Activated CD4-positive, alpha-beta T cell treated with anti-CD3 and anti-CD28 coated beads, Interleukin-2, amount 10 ng/mL, durations not matched to agents 7 days and 5 days (primary cell): ENCODE data around the gene SLC35A2. TPM values are rescaled to one million over a fixed set of nuclear protein-coding genes. Genes with fewer than 3 reads are reported as not detected.

ENCODE experiments used
- CTCF ChIA-PET: fragments of 350-600 bp; sonication (Branson Sonifier 250); formaldehyde crosslinking; loops from one replicate; lab custom pipeline; 2021; ENCODE audit warnings: antibody characterized with exemption; lab: Charles Lee
- POLR2A ChIA-PET: fragments of 350-600 bp; sonication (Branson Sonifier 250); formaldehyde crosslinking; loops from one replicate; lab custom pipeline; 2021; ENCODE audit warnings: antibody characterized with exemption; lab: Charles Lee
- DNase-seq: peaks from one replicate; pipeline ENCODE4 v3.0.0-alpha.2; 2020
- H3K27ac Mint-ChIP-seq: one replicate; pipeline ENCODE4 v1.8.0; 2021; ENCODE audit warnings: mild to moderate bottlenecking, moderate library complexity, mixed read lengths
- H3K27me3 Mint-ChIP-seq: one replicate; pipeline ENCODE4 v1.8.0; 2021; ENCODE audit warnings: mixed read lengths
- H3K36me3 Mint-ChIP-seq: one replicate; pipeline ENCODE4 v1.8.0; 2021; ENCODE audit warnings: low read depth, mixed read lengths
- H3K4me1 Mint-ChIP-seq: one replicate; pipeline ENCODE4 v1.8.0; 2021; ENCODE audit warnings: mixed read lengths
- H3K4me3 Mint-ChIP-seq: one replicate; pipeline ENCODE4 v1.8.0; 2021; ENCODE audit warnings: mild to moderate bottlenecking, moderate library complexity, mixed read lengths
- H3K9me3 Mint-ChIP-seq: one replicate; pipeline ENCODE4 v1.8.0; 2021; ENCODE audit warnings: mixed read lengths
- total RNA-seq, 2 experiments: library from RNA; stranded (reverse); gene quantifications; one replicate each; pipeline ENCODE4 v1.2.3, GENCODE V29; 2021

Gene SLC35A2
- total RNA-seq, 2 experiments from 2014 or later = 14.0 to 16.8 TPM

DNA sequence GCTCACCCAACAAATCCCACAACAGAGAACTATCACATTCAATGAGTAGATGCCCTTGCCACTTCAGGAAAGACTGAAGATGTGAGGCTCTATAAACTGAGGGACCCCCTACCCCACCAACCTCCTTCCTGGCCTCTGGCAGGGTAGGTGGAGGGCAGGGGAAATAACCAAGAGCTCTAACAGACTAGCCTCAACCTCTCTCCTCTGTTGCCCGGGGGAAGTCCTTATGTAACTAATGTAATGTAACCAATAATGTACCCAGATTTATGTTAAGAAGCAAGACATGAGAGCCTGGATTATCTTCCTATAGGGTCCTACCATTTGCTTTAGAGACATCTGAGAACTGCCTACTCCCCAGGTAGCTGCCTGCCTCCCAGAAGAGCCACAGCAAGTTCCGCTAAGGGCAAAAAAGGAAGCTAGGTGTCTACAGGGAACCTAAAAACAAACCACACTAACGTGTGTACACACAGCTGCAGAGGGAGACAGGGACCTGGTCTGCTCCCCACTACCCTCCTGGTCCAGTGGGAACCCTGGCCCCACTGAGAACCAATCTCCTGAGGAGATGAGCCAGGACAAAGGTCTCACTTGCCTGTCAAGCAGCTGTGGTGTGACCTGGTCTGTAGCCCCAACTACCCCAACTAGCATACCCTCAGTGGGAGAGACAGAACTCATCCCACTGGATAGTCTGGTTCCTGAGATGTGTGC, 28.2 kb upstream of the SLC35A2 start:
- H3K9me3 Mint-ChIP-seq = no peaks in the 10 kb centered on the region
- peaks cover 90% of the 10 kb centered on the region for H3K4me1 Mint-ChIP-seq
- no peaks in the 10 kb centered on the region for H3K27me3 Mint-ChIP-seq
- POLR2A ChIA-PET = interaction anchor here (0.8 to 1.0 kb wide), 2 partner anchors 11 to 28 kb away, joined by 4 read pairs; no protein-coding TSS in a partner anchor
- peak; percentile 46 for DNase-seq
- CTCF ChIA-PET = interaction anchor here (0.8 to 4.2 kb wide), 5 partner anchors 11 to 33 kb away, joined by 3 to 16 read pairs (median 4); partner anchors contain the start of genes OTUD5 and PIM2
- H3K4me3 Mint-ChIP-seq = peak overlapping the region; percentile 77
- H3K27ac Mint-ChIP-seq = peak overlapping the region; percentile 99
- H3K36me3 Mint-ChIP-seq = peaks cover 59% of the 10 kb centered on the region

DNA sequence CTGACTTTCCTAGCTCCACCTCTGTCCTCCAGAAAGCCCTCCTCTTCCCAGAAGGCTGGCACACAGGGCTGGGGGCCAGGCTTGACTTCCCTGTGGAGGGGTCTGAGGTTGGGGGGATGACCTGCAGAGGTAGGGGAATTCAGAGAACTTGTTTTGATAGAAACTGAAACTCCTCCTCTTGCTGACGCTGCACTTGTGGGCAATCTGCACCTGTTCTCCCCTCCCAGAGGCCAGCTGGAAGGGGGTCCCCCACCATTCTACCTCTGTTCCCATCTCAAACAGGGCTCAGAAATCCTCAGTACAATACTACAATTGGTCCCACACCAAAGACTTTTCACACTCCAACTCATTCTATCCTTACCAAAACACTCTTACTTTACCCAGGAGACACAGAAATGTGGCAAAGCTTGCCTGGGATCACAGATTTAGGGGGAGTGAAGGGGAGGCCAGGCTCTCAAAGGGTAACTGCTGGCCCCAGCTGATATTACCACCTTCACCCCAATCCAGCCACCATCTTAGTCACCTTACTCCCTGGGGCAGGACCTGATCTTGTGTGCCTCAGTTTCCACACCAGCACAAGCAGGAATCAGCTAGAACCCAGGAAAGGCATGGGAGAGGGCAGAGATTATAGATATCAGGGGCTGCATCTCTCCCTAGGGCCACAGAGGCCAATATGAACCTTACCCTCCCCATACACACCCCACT, 27.4 kb upstream of the SLC35A2 start:
- ChIA-PET POLR2A (interaction anchor here (0.6 kb wide), 1 partner anchor 27 kb away, joined by 3 read pairs; the partner anchor contains the start of gene SLC35A2), CTCF (interaction anchor here (0.6 to 4.2 kb wide), 6 partner anchors 10 to 32 kb away, joined by 3 to 16 read pairs (median 4); partner anchors contain the start of genes OTUD5 and PIM2)
- peaks cover 65% of the 10 kb centered on the region for H3K36me3 Mint-ChIP-seq
- peaks cover 91% of the 10 kb centered on the region for H3K4me1 Mint-ChIP-seq
- H3K27me3 Mint-ChIP-seq = no peaks in the 10 kb centered on the region
- no peaks in the 10 kb centered on the region for H3K9me3 Mint-ChIP-seq
- H3K4me3 Mint-ChIP-seq = peak overlapping the region; percentile 77
- DNase-seq = peak; percentile 82
- peak overlapping the region; percentile 99 for H3K27ac Mint-ChIP-seq

DNA sequence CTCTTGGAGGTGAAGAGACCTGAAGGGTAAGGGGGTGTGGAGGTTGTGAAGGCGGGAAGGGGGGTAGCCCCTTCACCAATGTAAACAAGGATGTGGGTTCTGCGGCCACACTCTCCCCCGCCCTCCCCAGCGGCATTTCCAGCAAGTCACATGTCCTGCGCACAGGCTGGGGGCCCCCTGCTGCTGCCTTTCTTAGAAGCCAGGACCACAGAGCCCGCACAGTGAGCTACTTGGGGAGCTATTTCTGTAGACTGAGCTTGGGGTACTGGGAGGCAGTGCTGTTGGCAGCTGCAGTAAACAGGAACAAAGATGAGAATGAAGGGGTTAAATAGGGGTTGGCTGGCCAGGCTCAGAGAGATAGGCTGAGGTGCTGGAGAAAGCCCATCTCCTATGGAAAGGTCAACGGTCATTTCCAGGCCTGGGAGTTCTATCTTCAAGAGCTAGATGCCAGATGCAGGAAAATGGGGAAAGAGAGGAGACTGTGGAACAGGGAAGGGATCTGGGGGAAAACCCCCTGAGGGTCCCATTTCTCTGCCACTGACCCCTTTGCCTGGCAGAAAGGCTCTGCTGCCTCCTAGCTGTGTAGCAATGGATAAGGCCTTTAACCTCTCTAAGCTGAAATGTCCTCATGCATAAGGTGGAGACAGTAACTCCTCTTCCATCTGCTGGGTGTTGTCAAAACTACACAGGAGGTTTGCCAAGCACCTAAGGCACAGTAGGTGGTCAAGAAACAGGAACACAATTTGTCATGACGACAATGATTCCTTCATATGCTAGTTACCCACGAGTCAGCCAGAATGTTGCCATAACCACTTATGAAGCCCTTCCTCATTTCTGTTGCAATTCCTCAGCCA, 25.8 kb upstream of the SLC35A2 start:
- H3K4me1 Mint-ChIP-seq = peaks cover 81% of the 10 kb centered on the region
- ChIA-PET POLR2A (interaction anchor here (0.6 to 1.4 kb wide), 3 partner anchors 17 to 26 kb away, joined by 3 to 6 read pairs (median 3); partner anchors contain the start of gene SLC35A2), CTCF (interaction anchor here (0.6 to 4.2 kb wide), 9 partner anchors 9 to 254 kb away, joined by 3 to 16 read pairs (median 4); partner anchors contain the start of gene PIM2)
- peak overlapping the region; percentile 77 for H3K4me3 Mint-ChIP-seq
- H3K27ac Mint-ChIP-seq = peak overlapping the region; percentile 99
- no peaks in the 10 kb centered on the region for H3K27me3 Mint-ChIP-seq
- peak; percentile 92 for DNase-seq
- peaks cover 62% of the 10 kb centered on the region for H3K36me3 Mint-ChIP-seq
- no peaks in the 10 kb centered on the region for H3K9me3 Mint-ChIP-seq

DNA sequence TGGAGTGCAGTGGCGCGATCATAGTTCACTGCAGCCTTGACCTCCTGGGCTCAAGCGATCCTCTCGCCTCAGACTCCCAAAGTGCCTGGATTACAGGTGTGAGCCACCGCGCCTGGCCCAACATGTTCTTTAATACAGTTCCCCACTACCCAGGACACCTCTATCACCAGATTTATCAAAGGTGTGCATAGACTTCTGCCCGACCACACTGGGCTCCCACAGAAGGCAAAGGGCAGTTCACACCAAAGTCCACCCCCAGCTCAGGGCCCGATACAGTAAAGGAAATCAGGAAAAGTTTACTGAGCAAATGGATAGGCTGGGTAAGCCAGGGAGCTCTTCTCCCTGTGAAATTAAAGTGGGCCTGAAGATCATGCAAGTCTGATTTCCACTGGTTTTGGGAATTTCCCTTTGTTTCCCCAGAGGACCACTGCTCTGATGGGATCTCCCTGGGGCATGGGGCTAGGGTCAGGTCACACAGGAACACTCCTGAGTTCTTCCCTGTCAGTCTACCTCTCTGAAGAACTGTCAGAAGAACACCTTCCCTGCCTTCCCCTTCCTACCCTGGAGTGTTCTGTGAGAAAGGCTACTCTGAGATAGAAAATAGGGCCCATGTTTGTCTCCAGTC, 25.1 kb upstream of the SLC35A2 start:
- peak overlapping the region; percentile 99 for H3K27ac Mint-ChIP-seq
- H3K36me3 Mint-ChIP-seq = peaks cover 54% of the 10 kb centered on the region
- no peak for DNase-seq
- POLR2A ChIA-PET = interaction anchor here (1.4 kb wide), 1 partner anchor 25 kb away, joined by 6 read pairs; the partner anchor contains the start of gene SLC35A2
- H3K4me1 Mint-ChIP-seq = peaks cover 74% of the 10 kb centered on the region
- CTCF ChIA-PET = interaction anchor here (0.9 to 4.2 kb wide), 5 partner anchors 9 to 211 kb away, joined by 3 to 16 read pairs (median 5); partner anchors contain the start of gene PIM2
- H3K9me3 Mint-ChIP-seq = no peaks in the 10 kb centered on the region
- H3K4me3 Mint-ChIP-seq = peak overlapping the region; percentile 77
- no peaks in the 10 kb centered on the region for H3K27me3 Mint-ChIP-seq

DNA sequence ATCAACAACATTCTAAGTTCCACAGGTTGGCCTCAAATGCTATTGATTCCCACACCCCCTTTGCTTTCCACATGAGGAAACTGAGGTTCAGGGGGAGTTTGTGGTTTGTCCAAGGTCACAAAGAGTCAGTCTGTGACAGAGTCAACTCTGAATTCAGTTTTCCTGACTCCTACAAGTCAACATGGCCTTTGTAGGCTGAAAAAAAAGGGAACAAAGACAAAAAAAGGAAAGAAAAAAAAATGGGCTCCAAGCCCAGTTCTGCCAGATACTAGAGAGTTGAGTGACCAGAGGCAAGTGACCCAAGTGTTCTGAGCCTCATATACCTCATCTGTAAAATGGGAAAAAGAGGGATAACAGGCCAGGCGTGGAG, 23.8 kb upstream of the SLC35A2 start:
- H3K4me3 Mint-ChIP-seq = no peak overlapping the region
- POLR2A ChIA-PET = no interaction called here

DNA sequence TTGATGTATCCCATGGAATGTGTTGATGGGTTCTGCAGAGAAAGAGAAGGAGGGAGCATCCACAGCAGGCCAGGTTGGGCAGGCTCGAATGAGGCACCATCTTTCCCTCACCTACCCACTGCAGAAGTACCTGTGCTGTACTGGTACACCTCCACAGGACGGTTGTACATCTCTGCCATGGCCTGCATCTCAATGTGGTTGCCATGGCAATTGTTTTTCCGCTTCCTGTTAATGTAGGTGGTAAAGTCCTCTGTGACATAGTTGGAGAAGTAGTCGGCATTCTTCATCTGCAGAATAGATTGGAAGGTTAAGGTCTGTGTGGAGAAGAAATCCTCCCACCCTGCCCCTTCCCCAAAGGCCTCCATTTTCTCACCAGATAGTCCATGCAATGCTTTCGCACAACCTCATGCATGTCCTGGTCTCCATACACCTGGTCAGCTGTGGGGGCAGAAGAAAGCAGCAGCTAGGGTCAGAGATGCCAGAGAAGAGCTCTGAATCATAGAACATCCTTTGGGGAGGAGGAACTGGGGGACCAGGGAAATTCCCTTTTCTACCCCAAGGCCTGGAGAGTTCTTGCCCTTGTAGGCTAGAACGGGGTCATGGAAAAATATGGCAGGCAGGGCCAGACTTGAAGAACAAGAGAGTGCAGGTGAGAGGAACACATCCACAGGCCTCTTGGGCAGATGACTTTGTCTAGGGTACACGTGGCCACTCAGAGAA, 23.3 kb upstream of the SLC35A2 start:
- DNase-seq = peak; percentile 58
- H3K27ac Mint-ChIP-seq = peak overlapping the region; percentile 82
- peaks cover 62% of the 10 kb centered on the region for H3K4me1 Mint-ChIP-seq
- POLR2A ChIA-PET = no interaction called here
- CTCF ChIA-PET = interaction anchor here (0.7 kb wide), 1 partner anchor 468 kb away, joined by 3 read pairs; no protein-coding TSS in a partner anchor
- no peak overlapping the region for H3K4me3 Mint-ChIP-seq
- no peaks in the 10 kb centered on the region for H3K9me3 Mint-ChIP-seq
- no peaks in the 10 kb centered on the region for H3K27me3 Mint-ChIP-seq
- H3K36me3 Mint-ChIP-seq = peaks cover 50% of the 10 kb centered on the region

More for the DNA sequence above, 23.8 kb upstream of the SLC35A2 start:
- Mint-ChIP-seq H3K27ac (peak overlapping the region; percentile 82), H3K9me3 (no peaks in the 10 kb centered on the region), H3K27me3 (no peaks in the 10 kb centered on the region), H3K4me1 (peaks cover 66% of the 10 kb centered on the region), H3K36me3 (peaks cover 52% of the 10 kb centered on the region)
- CTCF ChIA-PET = no interaction called here
- DNase-seq = no peak

DNA sequence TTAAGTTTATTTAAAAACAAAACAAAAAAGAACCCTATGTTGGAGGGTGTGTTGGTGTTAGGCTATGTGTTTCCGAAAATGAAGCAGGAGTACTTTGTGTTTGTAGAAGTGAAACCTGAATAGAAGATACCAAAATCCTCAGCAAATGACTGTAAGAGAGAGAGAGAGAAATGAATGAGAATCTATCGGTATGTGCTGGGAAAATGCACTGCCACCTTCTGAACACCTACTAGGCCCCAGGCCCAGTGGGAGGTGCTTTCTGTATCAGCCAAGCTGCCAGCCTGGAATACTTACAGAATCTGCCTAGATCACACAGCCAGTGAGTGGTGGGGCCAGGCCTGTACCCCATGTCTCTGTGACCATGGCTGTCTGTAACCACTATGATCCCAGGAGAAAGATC, 22.3 kb upstream of the SLC35A2 start:
- Mint-ChIP-seq H3K4me1 (peaks cover 52% of the 10 kb centered on the region), H3K27ac (peak overlapping the region; percentile 51), H3K4me3 (no peak overlapping the region), H3K9me3 (no peaks in the 10 kb centered on the region), H3K27me3 (no peaks in the 10 kb centered on the region), H3K36me3 (peaks cover 49% of the 10 kb centered on the region)
- POLR2A ChIA-PET = no interaction called here
- no peak for DNase-seq
- CTCF ChIA-PET = no interaction called here

DNA sequence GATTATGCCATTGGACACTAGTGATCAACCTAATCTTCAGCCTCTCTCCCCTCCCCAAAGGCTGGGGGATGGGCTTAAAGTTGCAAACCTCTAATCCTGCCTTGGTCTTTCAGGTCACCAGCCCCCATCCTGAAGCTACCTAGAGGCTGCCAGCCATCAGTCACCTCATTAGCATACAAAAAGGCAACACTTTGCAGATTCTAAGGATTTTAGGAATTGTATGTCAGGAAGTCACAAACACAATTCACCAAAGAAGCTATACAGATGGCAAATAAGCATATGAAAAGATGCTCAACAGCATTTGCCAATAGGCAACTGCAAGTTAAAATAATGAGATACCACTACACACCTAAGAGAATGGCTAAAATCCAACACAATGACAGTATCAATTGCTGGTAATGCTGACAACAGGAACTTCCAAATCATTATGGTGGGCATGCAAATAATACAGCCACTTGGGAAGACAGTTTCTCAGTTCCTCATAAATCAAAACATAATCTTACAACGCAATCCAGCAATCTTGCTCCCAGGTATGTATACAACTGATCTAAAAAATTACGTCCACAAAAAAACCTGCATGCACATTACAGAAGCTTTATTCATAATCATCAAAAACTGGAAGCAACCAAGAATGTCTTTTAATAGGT, 16.4 kb upstream of the SLC35A2 start:
- CTCF ChIA-PET = interaction anchor here (1.1 to 2.3 kb wide), 3 partner anchors 9 to 18 kb away, joined by 3 to 8 read pairs (median 6); no protein-coding TSS in a partner anchor
- no peak for DNase-seq
- POLR2A ChIA-PET = no interaction called here
- Mint-ChIP-seq H3K4me1 (peaks cover 24% of the 10 kb centered on the region), H3K36me3 (peaks cover 32% of the 10 kb centered on the region), H3K27me3 (no peaks in the 10 kb centered on the region), H3K9me3 (no peaks in the 10 kb centered on the region), H3K4me3 (no peak overlapping the region), H3K27ac (no peak overlapping the region)

DNA sequence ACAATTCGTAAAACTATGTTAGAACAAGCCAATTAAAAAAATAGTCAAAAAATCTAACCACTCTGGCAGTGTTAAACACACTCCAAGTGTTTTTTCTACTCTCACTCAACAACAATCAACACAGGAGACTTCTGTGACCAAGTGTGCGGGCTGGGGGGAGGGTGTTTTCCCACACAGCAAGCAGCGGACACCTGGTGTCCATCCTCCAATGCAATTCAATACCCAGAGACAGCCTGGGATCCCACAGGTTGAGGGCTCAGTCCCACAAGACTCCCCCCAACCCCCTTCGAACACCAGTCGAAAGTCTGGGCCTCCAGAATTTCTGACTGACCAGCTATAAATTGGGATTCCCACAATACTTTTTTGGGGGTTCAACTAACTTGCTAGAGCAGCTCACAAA, 15.7 kb upstream of the SLC35A2 start:
- Mint-ChIP-seq H3K4me1 (peaks cover 29% of the 10 kb centered on the region), H3K27ac (no peak overlapping the region), H3K36me3 (peaks cover 32% of the 10 kb centered on the region), H3K27me3 (no peaks in the 10 kb centered on the region), H3K9me3 (no peaks in the 10 kb centered on the region), H3K4me3 (no peak overlapping the region)
- DNase-seq = no peak
- POLR2A ChIA-PET = no interaction called here
- CTCF ChIA-PET = interaction anchor here (0.7 to 2.3 kb wide), 3 partner anchors 10 to 19 kb away, joined by 3 to 8 read pairs (median 6); no protein-coding TSS in a partner anchor

DNA sequence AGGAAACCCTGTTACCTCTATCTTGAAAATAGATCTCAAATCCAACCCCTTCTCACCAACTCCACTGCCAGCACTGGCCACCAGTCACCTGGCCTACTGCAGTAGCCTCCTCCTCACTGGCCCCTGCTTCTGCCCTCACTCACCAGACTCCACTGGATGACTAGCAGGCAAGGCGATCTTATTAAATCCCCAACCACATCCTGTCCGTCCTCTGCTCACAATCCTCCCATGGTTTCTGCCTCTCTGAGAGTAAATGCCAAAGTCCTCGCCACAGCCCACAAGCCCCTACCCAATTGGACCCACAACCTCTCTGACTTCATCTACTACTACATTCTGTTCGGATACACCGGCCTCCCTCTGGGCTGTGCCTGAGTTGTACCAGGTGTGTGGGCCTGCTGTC, 12.8 kb upstream of the SLC35A2 start:
- CTCF ChIA-PET = interaction anchor here (1.4 kb wide), 1 partner anchor 22 kb away, joined by 3 read pairs; no protein-coding TSS in a partner anchor
- DNase-seq = no peak
- POLR2A ChIA-PET = no interaction called here
- H3K27me3 Mint-ChIP-seq = no peaks in the 10 kb centered on the region
- H3K4me1 Mint-ChIP-seq = peaks cover 52% of the 10 kb centered on the region
- H3K4me3 Mint-ChIP-seq = no peak overlapping the region
- H3K36me3 Mint-ChIP-seq = peaks cover 28% of the 10 kb centered on the region
- H3K9me3 Mint-ChIP-seq = no peaks in the 10 kb centered on the region
- H3K27ac Mint-ChIP-seq = peak overlapping the region; percentile 80

DNA sequence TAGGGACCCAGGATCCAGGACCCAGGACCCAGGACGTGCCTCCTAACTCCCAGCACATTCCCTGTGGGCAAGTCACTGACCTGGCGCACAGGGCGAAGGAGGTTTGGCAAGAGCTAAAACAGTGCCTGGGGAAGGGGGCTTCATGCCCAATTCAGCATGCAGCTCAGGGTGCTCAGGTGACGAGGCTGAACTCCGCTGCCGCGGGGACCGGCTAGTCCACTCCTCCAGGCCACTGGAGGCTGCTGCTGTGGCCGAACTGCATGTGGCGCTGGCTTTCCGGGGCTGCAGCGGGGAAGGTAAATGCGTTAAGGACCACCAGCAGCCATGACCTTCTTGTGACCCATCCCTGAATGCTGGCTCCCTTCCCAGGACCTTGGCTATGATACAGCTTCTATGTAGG, 12.3 kb upstream of the SLC35A2 start:
- no peak for DNase-seq
- ChIA-PET CTCF (interaction anchor here (0.6 to 1.4 kb wide), 2 partner anchors 22 to 340 kb away, joined by 3 read pairs; no protein-coding TSS in a partner anchor), POLR2A (no interaction called here)
- H3K27ac Mint-ChIP-seq = peak overlapping the region; percentile 80
- no peaks in the 10 kb centered on the region for H3K27me3 Mint-ChIP-seq
- H3K4me3 Mint-ChIP-seq = no peak overlapping the region
- peaks cover 28% of the 10 kb centered on the region for H3K36me3 Mint-ChIP-seq
- peaks cover 52% of the 10 kb centered on the region for H3K4me1 Mint-ChIP-seq
- no peaks in the 10 kb centered on the region for H3K9me3 Mint-ChIP-seq
